ENCODE data around the gene SLC34A1.

SLC34A1 gene

GRCh38 chr5:177447066-177447610 is 62.9 kb downstream of the SLC34A1 start:
- DNase-seq = peak; percentile 59 to 71

GRCh38 chr5:177447611-177448243 is 63.5 kb downstream of the SLC34A1 start:
- no peak for DNase-seq
